Activated naive CD4-positive, alpha-beta T cell treated with anti-CD3 and anti-CD28 coated beads, Interleukin-2, amount 50 U/mL, for 72 hours (primary cell): Measurements from ENCODE around the gene TSSK3. TPM values are rescaled to one million over a fixed set of nuclear protein-coding genes. Genes with fewer than 3 reads are reported as not detected.
A peak's percentile ranks its signal among the peaks of the same experiment; 100 is the strongest.
"Not testable (repeated sequence)": the region's sequence is repeated elsewhere in the genome, so short reads cannot be mapped to it uniquely, and the experiment has no call there.

ENCODE experiments used
- ATAC-seq, 2 donors: fragments of 150-1000 bp; cut with Tn5 transposase; 2 replicates each; pipeline ENCODE4 v1.10.0; 2021; ENCODE audit warnings: mild to moderate bottlenecking in 2 of 2, moderate library complexity in 2 of 2
- DNase-seq, 2 donors: peaks; one replicate each; pipeline ENCODE4 v3.0.0; 2021 to 2022; ENCODE audit warnings: low spot score in 2 of 2
- H3K27ac Mint-ChIP-seq, 2 donors: one replicate each; pipeline ENCODE4 v1.8.0; 2022; ENCODE audit warnings: mild to moderate bottlenecking in 2 of 2, mixed read lengths in 2 of 2
- H3K36me3 Mint-ChIP-seq, 2 donors: one replicate each; pipeline ENCODE4 v1.8.0; 2022; ENCODE audit warnings: mixed read lengths in 2 of 2
- H3K9me3 Mint-ChIP-seq, 2 donors: one replicate each; pipeline ENCODE4 v1.8.0; 2022; ENCODE audit warnings: mixed read lengths in 2 of 2
- total RNA-seq, 2 donors: library from RNA; stranded (reverse); gene quantifications; one replicate each; pipeline ENCODE4 v1.2.3, GENCODE V29; 2022

The TSSK3 gene
- total RNA-seq, 2 donors from 2014 or later, result 1.2 to 1.7 TPM

DNA sequence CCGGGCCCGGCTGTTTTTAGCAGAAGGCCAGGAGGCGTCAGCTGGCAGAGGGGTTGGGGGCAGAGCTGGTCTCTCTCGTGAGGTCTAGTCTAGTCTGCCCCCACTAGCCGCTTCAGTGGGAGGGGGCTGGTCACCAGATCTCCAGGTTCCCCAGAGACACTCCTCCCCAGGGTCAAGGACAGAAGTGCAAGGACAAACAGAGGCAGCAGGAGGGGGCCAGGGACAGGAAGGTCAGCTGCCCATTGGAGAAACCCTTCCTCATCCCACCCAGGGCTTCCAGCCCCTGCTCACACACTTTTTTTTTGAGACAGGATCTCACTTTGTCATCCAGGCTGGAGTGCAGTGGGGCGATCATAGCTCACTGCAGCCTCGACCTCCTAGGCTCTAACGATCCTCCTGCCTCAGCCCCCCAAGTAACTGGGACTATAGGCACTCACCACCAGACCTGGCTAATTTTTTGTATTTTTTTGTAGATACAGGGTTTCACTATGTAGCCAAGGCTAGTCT is 10.0 kb upstream of the TSSK3 start:
- Mint-ChIP-seq H3K27ac (no peak overlapping the region), H3K9me3 (no peaks in the 10 kb centered on the region)

DNA sequence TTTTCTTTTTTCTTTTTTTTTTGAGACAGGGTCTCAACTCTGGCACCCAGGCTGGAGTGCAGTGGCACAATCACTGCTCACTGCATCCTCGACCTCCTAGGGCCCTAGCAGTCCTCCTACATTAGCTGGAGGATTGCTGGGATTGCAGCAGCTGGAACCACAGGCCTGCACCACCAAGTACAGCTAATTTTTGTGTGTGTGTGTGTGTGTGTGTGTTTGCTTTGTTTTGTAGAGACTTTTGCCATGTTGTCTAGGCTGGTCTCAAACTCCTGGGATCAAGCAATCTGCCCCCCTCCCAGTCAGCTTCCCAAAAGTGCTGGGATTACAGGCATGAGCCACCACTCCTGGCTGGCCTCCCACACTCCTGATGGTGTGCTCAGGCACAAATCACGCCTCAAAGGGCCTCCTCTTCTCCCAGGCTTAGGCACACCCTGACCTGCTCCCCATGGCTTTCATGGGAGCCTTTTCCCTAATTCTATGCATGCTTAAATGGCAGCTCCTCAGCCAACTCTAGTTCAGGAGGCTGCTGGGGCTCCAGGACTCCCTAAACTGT is 9.4 kb upstream of the TSSK3 start:
- H3K9me3 Mint-ChIP-seq, result no peaks in the 10 kb centered on the region
- H3K27ac Mint-ChIP-seq, result no peak overlapping the region
- DNase-seq, result no peak
- H3K36me3 Mint-ChIP-seq, result no peaks in the 10 kb centered on the region
- ATAC-seq, result no peak

More for the DNA sequence above, 10.0 kb upstream of the TSSK3 start:
- DNase-seq, result no peak
- no peak for ATAC-seq
- H3K36me3 Mint-ChIP-seq, result no peaks in the 10 kb centered on the region

DNA sequence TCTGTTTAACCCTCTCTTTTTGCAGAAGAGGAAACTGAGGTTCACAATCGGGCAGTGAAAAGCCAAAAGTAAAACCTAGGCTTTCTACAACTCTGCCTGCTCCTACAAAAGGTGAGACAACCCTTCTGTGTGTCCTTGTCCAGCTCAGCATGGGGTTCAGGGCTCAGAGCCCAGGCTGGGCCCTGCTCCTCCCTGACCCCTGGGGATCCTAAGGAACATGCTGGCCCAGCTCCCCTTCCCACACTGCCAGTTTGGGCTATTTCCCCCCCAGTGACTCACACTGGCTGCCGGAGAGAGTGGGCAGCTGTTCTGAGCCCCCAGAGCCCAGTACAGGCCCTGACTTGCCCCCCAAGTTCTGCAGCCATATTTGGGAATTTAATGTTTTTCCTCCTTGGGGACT is 8.9 kb upstream of the TSSK3 start:
- ATAC-seq, result no peak
- Mint-ChIP-seq H3K36me3 (no peaks in the 10 kb centered on the region), H3K9me3 (no peaks in the 10 kb centered on the region), H3K27ac (no peak overlapping the region)
- no peak for DNase-seq

DNA sequence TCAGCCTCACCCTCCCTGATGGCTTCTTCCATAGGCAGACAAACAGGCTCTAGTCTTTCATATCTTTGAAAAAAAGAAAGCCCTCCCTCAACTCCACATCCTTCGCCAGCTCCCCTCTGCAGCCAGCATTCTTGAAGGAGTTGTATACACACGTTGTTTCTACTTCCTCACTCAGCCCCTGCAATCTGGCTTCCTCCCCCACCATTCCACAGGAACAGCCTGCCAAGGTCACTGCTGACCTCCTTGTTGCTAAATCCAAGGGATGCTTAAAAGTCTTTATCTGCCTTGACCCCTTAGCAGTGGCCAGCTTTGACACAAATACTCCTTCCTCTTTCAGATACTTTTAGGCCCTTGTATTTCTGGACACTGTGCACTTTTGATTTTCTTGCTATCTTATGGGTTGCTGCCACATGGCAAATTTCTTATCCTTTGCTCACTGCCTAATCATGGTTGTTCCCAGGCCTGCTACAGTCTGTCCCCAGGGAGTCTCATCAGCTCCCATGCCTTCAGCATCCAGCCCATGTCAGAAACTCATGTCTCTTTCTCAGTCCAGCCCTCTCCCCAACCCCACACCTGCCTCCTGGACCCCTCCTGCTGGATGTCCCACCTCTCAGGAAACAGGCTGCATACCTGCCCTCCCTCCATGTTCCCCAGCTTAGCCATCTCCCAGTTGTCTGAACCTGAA is 8.3 kb upstream of the TSSK3 start:
- ATAC-seq (no peak), DNase-seq (no peak)
- no peaks in the 10 kb centered on the region for H3K36me3 Mint-ChIP-seq
- H3K9me3 Mint-ChIP-seq, result no peaks in the 10 kb centered on the region
- H3K27ac Mint-ChIP-seq, result peak overlapping the region in 1 of 2 donors; percentile 7

DNA sequence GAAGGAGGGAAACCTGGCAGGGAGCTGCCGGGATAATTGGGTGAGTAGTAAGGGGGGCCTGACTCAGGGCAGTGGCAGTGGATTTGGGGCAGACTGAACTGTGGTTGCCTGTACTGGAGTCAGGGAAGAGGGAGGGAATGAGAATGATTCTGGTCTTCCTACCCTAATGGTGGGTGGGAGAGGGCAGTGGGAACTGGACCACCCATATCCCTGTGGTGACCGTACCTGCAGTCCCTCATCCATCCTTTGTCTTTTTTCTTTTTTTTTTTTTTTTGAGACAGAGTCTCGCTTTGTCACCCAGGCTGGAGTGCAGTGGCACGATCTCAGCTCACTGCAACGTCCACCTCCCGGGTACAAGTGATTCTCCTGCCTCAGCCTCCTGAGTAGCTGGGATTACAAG is 6.6 kb upstream of the TSSK3 start:
- H3K36me3 Mint-ChIP-seq, ATAC-seq, H3K27ac Mint-ChIP-seq, DNase-seq, H3K9me3 Mint-ChIP-seq: not testable (repeated sequence)

DNA sequence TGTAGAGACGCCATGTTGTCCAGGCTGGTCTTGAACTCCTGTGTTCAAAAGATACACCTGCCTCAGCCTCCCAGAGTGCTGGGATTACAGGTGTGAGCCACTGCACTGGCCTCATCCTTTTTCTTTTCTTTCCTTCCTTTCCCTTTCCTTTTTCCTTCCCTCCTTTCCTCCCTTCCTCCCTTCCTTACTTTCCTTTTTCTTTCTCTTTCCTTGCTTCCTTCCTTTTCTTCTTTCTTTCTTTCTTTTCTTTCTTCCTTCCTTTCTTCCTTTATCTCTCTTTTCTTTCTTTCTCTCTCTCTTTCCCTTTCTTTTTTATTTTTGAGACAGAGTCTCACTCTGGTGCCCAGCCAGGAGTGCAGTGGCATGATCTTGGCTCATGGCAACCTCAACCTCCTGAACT is 5.9 kb upstream of the TSSK3 start:
- H3K36me3 Mint-ChIP-seq, result peaks cover 0 to 6% of the 10 kb centered on the region in 2 donors
- DNase-seq (no peak), ATAC-seq (no peak)
- H3K27ac Mint-ChIP-seq, result no peak overlapping the region
- no peaks in the 10 kb centered on the region for H3K9me3 Mint-ChIP-seq

DNA sequence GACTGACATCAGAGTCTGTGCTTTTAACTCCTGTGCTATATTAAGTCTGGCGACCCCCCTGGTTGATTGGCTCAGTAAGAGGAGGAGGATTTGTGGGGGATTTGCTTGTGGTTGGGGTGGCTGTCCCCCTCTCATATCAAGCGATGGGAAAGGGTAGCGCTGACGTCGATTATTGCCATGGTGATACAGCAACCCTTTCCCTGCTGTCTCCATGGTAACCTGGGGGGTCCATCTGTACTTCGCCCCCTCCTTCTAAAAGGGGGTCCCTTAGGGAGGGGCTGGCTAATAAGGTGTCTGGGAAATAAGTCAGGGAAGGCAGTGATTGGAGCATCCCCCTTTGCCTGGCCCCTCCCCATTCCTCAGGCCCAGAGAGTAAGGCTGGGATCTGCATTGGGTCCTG is 4.7 kb upstream of the TSSK3 start:
- no peak for DNase-seq
- ATAC-seq, result no peak
- peaks cover 0 to 6% of the 10 kb centered on the region in 2 donors for H3K36me3 Mint-ChIP-seq
- H3K9me3 Mint-ChIP-seq, result no peaks in the 10 kb centered on the region
- no peak overlapping the region for H3K27ac Mint-ChIP-seq

DNA sequence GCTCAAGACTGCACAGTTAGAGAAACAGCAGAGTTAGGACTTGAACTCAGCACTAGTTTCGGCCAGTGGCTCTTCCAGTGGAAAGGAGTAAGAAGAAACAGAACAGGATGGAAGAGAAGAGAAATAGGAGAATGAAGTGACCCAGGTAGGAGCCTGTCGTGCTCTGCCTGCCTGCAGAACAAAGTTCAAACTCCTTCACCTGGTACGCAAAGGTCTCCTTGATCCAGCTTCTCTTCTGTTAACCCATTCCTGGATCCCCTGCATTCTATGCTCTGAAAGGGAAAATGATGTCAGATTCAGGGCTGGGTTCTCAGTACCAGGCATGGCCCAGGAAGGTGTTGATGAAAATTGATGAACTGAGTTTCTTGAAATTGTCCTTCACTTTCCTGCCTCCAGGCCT is 3.9 kb upstream of the TSSK3 start:
- Mint-ChIP-seq H3K36me3 (peaks cover 0 to 6% of the 10 kb centered on the region in 2 donors), H3K27ac (no peak overlapping the region), H3K9me3 (no peaks in the 10 kb centered on the region)
- ATAC-seq (no peak), DNase-seq (no peak)

DNA sequence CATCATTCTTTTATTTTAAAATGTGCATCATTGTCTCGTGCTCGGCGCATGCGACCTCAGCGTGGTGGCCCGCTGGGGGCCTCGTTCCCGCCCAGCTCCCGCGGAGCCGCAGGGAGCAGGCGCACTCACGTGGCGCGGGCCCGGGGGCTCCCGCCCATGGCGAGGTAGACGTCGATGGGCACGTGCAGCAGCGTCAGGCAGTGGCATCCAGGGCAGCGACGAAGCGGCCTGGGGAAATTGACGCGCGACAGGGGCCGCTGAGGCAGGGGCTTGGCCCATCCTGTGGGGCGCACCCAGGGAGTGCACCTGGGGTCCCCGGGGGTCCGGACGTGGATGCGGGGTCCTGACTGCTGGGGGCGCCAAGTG is 1.0 kb upstream of the TSSK3 start:
- ATAC-seq (no peak), DNase-seq (no peak)
- H3K36me3 Mint-ChIP-seq, result peaks cover 0 to 6% of the 10 kb centered on the region in 2 donors
- no peak overlapping the region for H3K27ac Mint-ChIP-seq
- no peaks in the 10 kb centered on the region for H3K9me3 Mint-ChIP-seq

DNA sequence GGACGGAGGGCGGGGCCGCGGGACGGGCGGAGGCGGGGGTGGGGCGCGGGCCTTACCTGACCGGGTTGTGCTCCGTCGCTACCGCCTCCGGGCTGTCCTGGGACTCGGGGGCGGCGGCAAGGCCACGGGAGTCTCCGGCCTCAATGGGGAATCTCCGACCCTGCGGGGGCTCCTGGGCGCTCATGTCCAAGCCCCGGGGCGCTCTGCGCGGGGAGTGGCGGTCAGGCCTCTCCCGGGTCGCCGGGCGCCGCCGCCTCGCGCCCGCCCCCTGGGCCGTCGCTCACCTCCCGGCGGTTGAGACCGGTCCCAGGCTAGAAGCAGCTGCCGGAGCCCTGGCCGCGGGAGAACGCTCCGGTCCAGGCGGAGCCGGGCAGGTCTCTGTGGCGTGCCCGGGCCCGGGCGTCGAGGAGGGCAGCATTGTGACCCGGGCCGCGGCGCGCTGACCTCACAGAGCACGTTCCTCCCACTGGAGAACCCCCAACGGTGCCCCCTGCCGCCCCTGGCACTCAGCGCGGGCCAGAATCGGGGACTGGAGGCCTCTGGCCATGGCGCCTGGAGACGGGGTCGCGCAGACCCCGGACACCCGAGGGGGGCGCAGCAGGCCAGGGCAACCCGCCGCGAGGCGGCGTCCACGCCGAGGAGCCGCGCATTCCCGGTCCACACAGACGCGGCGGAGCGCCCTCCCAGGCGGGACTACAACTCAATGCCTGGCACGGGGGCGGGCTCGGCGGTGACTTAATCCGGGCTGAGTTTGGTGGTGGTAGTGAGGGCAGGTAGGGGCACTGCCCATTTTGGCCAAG is 465 bp upstream of the TSSK3 start:
- Mint-ChIP-seq H3K36me3 (peaks cover 0 to 6% of the 10 kb centered on the region in 2 donors), H3K27ac (no peak overlapping the region), H3K9me3 (no peaks in the 10 kb centered on the region)
- peak; percentile 42 to 50 for ATAC-seq
- peak in 1 of 2 donors; percentile 20 for DNase-seq

DNA sequence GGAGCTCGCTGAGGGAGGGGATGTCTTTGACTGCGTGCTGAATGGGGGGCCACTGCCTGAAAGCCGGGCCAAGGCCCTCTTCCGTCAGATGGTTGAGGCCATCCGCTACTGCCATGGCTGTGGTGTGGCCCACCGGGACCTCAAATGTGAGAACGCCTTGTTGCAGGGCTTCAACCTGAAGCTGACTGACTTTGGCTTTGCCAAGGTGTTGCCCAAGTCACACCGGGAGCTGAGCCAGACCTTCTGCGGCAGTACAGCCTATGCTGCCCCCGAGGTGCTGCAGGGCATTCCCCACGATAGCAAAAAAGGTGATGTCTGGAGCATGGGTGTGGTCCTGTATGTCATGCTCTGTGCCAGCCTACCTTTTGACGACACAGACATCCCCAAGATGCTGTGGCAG is 1.4 kb downstream of the TSSK3 start:
- no peak overlapping the region for H3K27ac Mint-ChIP-seq
- ATAC-seq (no peak), DNase-seq (no peak)
- H3K36me3 Mint-ChIP-seq, result peaks cover 0 to 6% of the 10 kb centered on the region in 2 donors
- H3K9me3 Mint-ChIP-seq, result no peaks in the 10 kb centered on the region

DNA sequence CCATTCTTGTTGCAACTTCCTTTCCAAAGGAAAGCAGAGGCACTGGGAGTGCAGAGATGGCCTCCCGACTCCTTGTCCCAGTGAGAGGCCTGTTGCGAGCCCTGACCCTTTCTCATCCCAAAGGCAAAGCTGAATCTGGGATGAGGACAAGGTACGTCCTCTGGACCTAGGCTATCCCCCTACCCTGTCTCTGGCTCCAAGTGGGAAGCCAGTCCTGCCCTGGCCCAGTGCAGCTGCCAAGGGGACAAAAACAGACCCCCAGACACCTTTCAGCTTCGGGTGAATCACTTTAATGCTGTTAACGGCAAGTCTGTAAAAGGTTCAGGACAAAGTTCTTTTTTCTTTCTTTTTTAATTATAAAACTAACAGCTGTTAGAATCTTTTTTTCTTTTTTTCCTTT is 2.5 kb downstream of the TSSK3 start:
- Mint-ChIP-seq H3K36me3 (peaks cover 0 to 6% of the 10 kb centered on the region in 2 donors), H3K9me3 (no peaks in the 10 kb centered on the region), H3K27ac (no peak overlapping the region)
- ATAC-seq, result no peak
- DNase-seq, result no peak

DNA sequence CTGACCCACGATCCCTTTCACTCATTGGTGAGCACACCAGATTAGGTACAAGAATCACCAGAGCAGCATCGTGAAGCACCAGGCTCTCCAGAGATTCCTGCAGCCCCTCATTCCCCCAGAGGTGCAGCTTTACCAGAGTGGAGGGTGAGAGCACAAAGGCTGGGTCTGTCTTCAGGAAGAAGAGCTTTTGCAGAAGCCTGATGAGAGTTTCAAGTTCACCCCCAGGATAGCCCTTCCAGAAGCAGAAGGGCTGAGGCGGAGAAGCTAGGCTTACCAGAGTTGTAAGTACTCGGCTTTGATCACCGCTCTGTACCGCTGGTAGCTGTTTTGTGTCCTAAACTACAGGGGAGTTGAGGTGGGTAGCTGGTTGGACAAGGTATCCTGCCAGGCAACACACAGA is 3.1 kb downstream of the TSSK3 start:
- Mint-ChIP-seq H3K27ac (peak overlapping the region in 1 of 2 donors; percentile 62), H3K36me3 (peaks cover 0 to 6% of the 10 kb centered on the region in 2 donors), H3K9me3 (no peaks in the 10 kb centered on the region)
- DNase-seq (no peak), ATAC-seq (no peak)

DNA sequence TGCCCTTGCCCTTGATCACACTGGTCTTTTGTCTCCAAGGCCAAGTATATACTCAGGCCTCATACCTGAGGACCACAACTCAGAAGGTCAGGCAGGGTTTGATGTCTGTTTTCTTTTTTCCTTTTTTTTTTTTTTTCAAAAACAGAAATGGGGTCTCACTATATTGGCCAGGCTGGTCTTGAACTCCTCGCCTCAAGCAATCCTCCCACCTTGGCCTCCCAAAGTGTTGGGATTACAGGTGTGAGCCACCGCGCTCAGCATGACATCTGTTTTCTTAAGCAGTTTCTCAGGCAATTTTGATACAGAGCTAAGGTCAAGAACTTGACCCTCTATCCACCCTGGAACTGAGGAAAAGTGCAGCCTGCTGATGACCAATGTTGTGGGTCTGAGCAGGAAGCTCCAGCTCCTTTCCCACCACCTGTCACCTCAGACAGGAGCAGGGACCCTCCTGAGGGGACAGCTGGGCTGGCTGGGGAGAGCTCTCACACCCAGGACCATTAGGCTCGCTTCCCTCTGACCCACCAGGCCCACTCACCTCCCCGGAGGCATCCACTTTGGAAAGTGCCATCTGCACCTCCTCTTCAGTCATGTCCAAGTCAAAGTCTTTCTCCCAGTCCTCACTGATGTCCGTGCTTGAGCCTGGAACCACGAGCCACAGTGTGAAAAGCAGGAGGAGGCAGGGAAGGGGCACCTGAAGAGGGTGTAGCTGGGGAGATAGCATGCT is 5.7 kb downstream of the TSSK3 start:
- Mint-ChIP-seq H3K27ac (peak overlapping the region in 1 of 2 donors; percentile 14), H3K9me3 (no peaks in the 10 kb centered on the region), H3K36me3 (no peaks in the 10 kb centered on the region)
- DNase-seq (no peak), ATAC-seq (no peak)

DNA sequence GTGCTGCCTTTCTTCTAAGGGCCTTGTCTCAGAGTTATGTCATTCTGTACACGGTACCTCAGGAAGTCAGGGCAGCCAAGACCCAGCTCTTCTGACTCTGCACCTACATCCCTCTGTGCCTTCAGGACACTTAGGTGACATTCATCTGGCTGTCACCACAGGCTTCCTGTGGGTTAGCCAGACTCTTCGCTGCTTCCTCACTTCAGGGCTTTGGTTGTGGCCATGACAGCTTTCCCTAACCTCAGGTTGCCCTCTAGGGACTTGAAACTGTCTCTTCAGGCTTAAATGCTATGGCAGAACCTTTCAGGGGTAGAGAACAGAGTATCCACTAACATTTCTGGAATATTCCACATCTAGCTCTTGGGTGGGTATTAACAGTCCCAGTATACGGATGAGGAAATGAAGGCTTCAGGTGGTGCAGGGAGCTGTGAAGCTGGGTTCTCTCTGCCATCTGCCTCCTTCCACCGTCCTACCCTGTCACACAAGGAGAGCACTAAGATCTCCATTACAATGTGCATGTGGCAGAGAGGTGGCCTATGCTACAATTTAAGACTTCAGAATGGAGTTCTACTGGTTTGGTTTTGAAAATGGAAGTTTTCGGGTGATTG is 9.9 kb downstream of the TSSK3 start:
- DNase-seq (peak in 1 of 2 donors; percentile 73), ATAC-seq (peak; percentile 80 to 95)
- H3K9me3 Mint-ChIP-seq, result no peaks in the 10 kb centered on the region
- H3K27ac Mint-ChIP-seq, result peak overlapping the region in 1 of 2 donors; percentile 48
- no peaks in the 10 kb centered on the region for H3K36me3 Mint-ChIP-seq

DNA sequence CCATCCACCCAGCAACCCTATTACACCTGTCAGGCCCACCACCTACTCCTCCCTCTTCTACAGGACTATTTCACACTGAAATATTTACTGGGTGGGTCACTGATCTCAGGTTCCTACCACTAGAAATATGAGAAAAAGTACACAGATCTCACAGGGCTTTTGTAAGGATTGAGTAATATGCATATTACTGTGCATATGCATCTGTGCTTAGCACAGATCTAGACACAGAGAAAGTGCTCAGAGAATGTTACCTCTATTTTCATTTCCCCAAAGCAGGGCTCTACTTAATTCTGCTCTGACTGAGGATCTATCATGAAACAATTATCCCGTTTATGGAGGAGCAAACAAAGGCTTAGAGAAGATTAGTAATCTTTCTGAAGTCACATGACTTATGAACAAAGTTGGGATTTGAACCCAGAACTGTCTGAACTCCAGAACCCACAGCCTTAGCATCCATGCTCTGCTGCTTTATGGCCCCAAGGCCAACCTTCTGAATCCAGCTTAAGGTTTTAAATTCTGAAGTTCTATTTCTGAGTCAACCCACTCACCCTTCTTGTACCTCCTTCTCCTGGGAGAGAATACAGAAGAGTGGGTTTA is 11.8 kb downstream of the TSSK3 start:
- ATAC-seq (no peak), DNase-seq (no peak)
- Mint-ChIP-seq H3K36me3 (no peaks in the 10 kb centered on the region), H3K27ac (peak overlapping the region in 1 of 2 donors; percentile 2), H3K9me3 (no peaks in the 10 kb centered on the region)
